Tibial nerve (tissue), 4 donors: ENCODE results near the gene CDH26. TPM values are rescaled to one million over a fixed set of nuclear protein-coding genes. Genes with fewer than 3 reads are reported as not detected.

Source experiments
- DNase-seq, 2 donors: peaks; one replicate each; pipeline ENCODE4 v3.0.0-alpha.2; 2019; ENCODE audit warnings: low spot score in 2 of 2
- H3K27ac ChIP-seq, 4 donors: fragments of 200-600 bp; sonication (generic) in 3 of 4; one replicate each; pipeline ENCODE4 v1.5.1; 2017 to 2019; ENCODE audit warnings: mild to moderate bottlenecking in 1 of 4
- H3K27me3 ChIP-seq, 2 donors: fragments of 200-600 bp; sonication (generic) in 1 of 2; one replicate each; pipeline versions ENCODE4 v1.5.1 to v1.6.0; 2017 to 2019
- H3K36me3 ChIP-seq, 3 donors: fragments of 200-600 bp; sonication (generic); one replicate each; pipeline ENCODE4 v1.5.1; 2018 to 2019
- H3K4me1 ChIP-seq, 4 donors: fragments of 200-600 bp; sonication (generic) in 3 of 4; one replicate each; pipeline ENCODE4 v1.5.1; 2017 to 2019
- H3K4me3 ChIP-seq, 4 donors: fragments of 200-600 bp; sonication (generic) in 3 of 4; one replicate each; pipeline ENCODE4 v1.5.1; 2017 to 2019; ENCODE audit warnings: mild to moderate bottlenecking in 1 of 4, moderate library complexity in 1 of 4
- H3K9me3 ChIP-seq, 4 donors: fragments of 200-600 bp; sonication (generic) in 3 of 4; one replicate each; pipeline ENCODE4 v1.5.1; 2017 to 2019
- CTCF ChIP-seq, 5 experiments: fragments of 200-600 bp in 3 of 5; fragments of 450-650 bp in 2 of 5; sonication (generic) in 3 of 5; IDR thresholded peaks; one replicate each; pipeline ENCODE4 v1.5.1; 2016 to 2019; ENCODE audit warnings: antibody characterized with exemption in 5 of 5, mild to moderate bottlenecking in 3 of 5, moderate library complexity in 2 of 5
- EP300 ChIP-seq, 2 donors: sonication (generic); formaldehyde crosslinking; IDR thresholded peaks; one replicate each; pipeline ENCODE4 v1.6.1; 2017; ENCODE audit warnings: antibody characterized with exemption in 2 of 2, mild to moderate bottlenecking in 1 of 2
- POLR2A ChIP-seq, 2 donors: fragments of 450-650 bp; IDR thresholded peaks; one replicate each; pipeline ENCODE4 v1.6.1; 2017; ENCODE audit warnings: antibody characterized with exemption in 2 of 2, mild to moderate bottlenecking in 2 of 2, moderate library complexity in 2 of 2
- WGBS, 2 donors: methylation state at CpG; one replicate each; pipeline ENCODE4 v1.1.5; 2018; 5-methylcytosine and 5-hydroxymethylcytosine counted together
- total RNA-seq, 4 donors: library from RNA; depleted of rRNA; stranded (reverse); fragments of >200 nt; gene quantifications; one replicate each; pipeline ENCODE4 v1.1.0, GENCODE V29; 2016

The CDH26 gene
- total RNA-seq, 4 donors from 2014 or later, result 1.3 to 4.8 (median 2.6) TPM

- no peaks in the 10 kb centered on the region for H3K9me3 ChIP-seq
- peaks cover 0 to 5% of the 10 kb centered on the region in 2 donors for H3K27me3 ChIP-seq
- TF ChIP-seq POLR2A (IDR thresholded peaks at IDR 0.05) (no peak), CTCF (IDR thresholded peaks at IDR 0.05) (no peak), EP300 (IDR thresholded peaks at IDR 0.05) (no peak)
- no peaks in the 10 kb centered on the region for H3K36me3 ChIP-seq
- H3K4me3 ChIP-seq, result no peak overlapping the region
- no peak overlapping the region for H3K27ac ChIP-seq
- no peak for DNase-seq
- H3K4me1 ChIP-seq, result peaks cover 0 to 14% (median 3%) of the 10 kb centered on the region in 4 donors
- 88 to 89% methylated on average over 11 of the region's 11 CpGs for WGBS, 2 donors
Measured at GRCh38 chr20:60048634-60049521, 90.7 kb downstream of the CDH26 start.

GRCh38 chr20:60049601-60050000 is 91.4 kb downstream of the CDH26 start:
- H3K9me3 ChIP-seq, result no peaks in the 10 kb centered on the region
- no peaks in the 10 kb centered on the region for H3K36me3 ChIP-seq
- no peak for DNase-seq
- H3K4me1 ChIP-seq, result peaks cover 0 to 14% (median 3%) of the 10 kb centered on the region in 4 donors
- 82 to 91% methylated on average over 5 of the region's 5 CpGs for WGBS, 2 donors
- no peak overlapping the region for H3K4me3 ChIP-seq
- no peak for TF ChIP-seq CTCF (IDR thresholded peaks at IDR 0.05)
- TF ChIP-seq EP300 (IDR thresholded peaks at IDR 0.05), result no peak
- no peak for TF ChIP-seq POLR2A (IDR thresholded peaks at IDR 0.05)
- no peak overlapping the region for H3K27ac ChIP-seq
- peaks cover 0 to 5% of the 10 kb centered on the region in 2 donors for H3K27me3 ChIP-seq

GRCh38 chr20:60050193-60050947 is 92.1 kb downstream of the CDH26 start:
- no peak for TF ChIP-seq EP300 (IDR thresholded peaks at IDR 0.05)
- Histone ChIP-seq H3K36me3 (no peaks in the 10 kb centered on the region), H3K9me3 (no peaks in the 10 kb centered on the region), H3K27me3 (peaks cover 0 to 5% of the 10 kb centered on the region in 2 donors), H3K4me3 (no peak overlapping the region), H3K27ac (no peak overlapping the region), H3K4me1 (peaks cover 0 to 14% (median 3%) of the 10 kb centered on the region in 4 donors)
- no peak for DNase-seq
- WGBS, 2 donors, result 81% methylated on average over 12 to 13 of the region's 13 CpGs

GRCh38 chr20:60051911-60052310 is 93.7 kb downstream of the CDH26 start:
- peaks cover 0 to 5% of the 10 kb centered on the region in 2 donors for H3K27me3 ChIP-seq
- no peak overlapping the region for H3K27ac ChIP-seq
- no peak for TF ChIP-seq EP300 (IDR thresholded peaks at IDR 0.05)
- TF ChIP-seq POLR2A (IDR thresholded peaks at IDR 0.05), result no peak
- TF ChIP-seq CTCF (IDR thresholded peaks at IDR 0.05), result no peak
- H3K4me3 ChIP-seq, result no peak overlapping the region
- 75 to 79% methylated on average over 3 of the region's 3 CpGs for WGBS, 2 donors
- peaks cover 0 to 3% (median under 1%) of the 10 kb centered on the region in 4 donors for H3K4me1 ChIP-seq
- H3K36me3 ChIP-seq, result no peaks in the 10 kb centered on the region
- DNase-seq, result no peak
- no peaks in the 10 kb centered on the region for H3K9me3 ChIP-seq

- peaks cover 0 to 5% (median 0%) of the 10 kb centered on the region in 4 donors for H3K4me1 ChIP-seq
- no peak overlapping the region for H3K4me3 ChIP-seq
- H3K27me3 ChIP-seq, result peaks cover 0 to 5% of the 10 kb centered on the region in 2 donors
- TF ChIP-seq CTCF (IDR thresholded peaks at IDR 0.05), result no peak
- no peak for TF ChIP-seq EP300 (IDR thresholded peaks at IDR 0.05)
- TF ChIP-seq POLR2A (IDR thresholded peaks at IDR 0.05), result no peak
- no peak overlapping the region for H3K27ac ChIP-seq
- no peaks in the 10 kb centered on the region for H3K9me3 ChIP-seq
- WGBS, 2 donors, result 80 to 86% methylated on average over 3 of the region's 3 CpGs
- no peaks in the 10 kb centered on the region for H3K36me3 ChIP-seq
- no peak for DNase-seq
Measured at GRCh38 chr20:60052322-60052721, 94.1 kb downstream of the CDH26 start.
